ENCODE measurements around the gene MYD88.

DNA sequence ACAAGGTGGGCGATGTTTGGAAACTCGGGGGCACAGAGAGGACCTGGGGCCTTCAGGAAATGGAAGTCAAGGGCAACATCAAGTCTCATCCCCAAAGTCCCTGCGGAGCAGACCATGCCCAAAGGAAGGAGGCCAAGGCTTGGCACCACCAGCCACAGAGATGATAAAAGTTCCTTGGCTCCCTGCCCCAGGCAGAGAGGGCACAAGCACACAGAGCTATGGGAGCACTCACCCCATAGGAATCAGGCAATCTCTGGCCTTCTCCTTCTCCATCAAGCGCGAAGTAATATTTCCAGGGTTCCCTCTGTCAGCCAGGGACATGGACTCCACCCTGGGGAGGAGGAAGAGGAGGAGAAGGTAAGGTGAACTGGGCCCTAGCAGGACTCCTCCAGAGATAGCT is 9.4 kb upstream of the MYD88 start:
- TF ChIP-seq, protein P1, sequence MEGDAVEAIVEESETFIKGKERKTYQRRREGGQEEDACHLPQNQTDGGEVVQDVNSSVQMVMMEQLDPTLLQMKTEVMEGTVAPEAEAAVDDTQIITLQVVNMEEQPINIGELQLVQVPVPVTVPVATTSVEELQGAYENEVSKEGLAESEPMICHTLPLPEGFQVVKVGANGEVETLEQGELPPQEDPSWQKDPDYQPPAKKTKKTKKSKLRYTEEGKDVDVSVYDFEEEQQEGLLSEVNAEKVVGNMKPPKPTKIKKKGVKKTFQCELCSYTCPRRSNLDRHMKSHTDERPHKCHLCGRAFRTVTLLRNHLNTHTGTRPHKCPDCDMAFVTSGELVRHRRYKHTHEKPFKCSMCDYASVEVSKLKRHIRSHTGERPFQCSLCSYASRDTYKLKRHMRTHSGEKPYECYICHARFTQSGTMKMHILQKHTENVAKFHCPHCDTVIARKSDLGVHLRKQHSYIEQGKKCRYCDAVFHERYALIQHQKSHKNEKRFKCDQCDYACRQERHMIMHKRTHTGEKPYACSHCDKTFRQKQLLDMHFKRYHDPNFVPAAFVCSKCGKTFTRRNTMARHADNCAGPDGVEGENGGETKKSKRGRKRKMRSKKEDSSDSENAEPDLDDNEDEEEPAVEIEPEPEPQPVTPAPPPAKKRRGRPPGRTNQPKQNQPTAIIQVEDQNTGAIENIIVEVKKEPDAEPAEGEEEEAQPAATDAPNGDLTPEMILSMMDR (IDR thresholded peaks at IDR 0.05; ENCODE audit: insufficient read depth, low read length, poor library complexity, severe bottlenecking): no peak
- no peak for TF ChIP-seq EZH2phosphoT487 (conservative IDR thresholded peaks at IDR 0.05; ENCODE audit: low read length)
